ENCODE measurements around the gene MARCHF4.

Gene MARCHF4

GRCh38 chr2:216350214-216350791, 22.0 kb downstream of the MARCHF4 start:
- DNase-seq, result peak; percentile 83

- DNase-seq, result no peak
These were observed 22.9 kb downstream of the MARCHF4 start for GRCh38 chr2:216349366-216349765.

GRCh38 chr2:216348756-216349308, 23.5 kb downstream of the MARCHF4 start:
- peak; percentile 77 for DNase-seq

- DNase-seq, result no peak
These were observed 25.5 kb downstream of the MARCHF4 start for GRCh38 chr2:216346781-216347180.

GRCh38 chr2:216345846-216346245, 26.4 kb downstream of the MARCHF4 start:
- peak; percentile 91 for DNase-seq

- DNase-seq, result peak; percentile 51
These were observed 27.4 kb downstream of the MARCHF4 start for GRCh38 chr2:216344950-216345300.

GRCh38 chr2:216344206-216344949, 27.9 kb downstream of the MARCHF4 start:
- DNase-seq, result peak; percentile 56

- peak; percentile 80 for DNase-seq
These were observed 28.9 kb downstream of the MARCHF4 start for GRCh38 chr2:216343221-216343980.

- DNase-seq, result no peak
These were observed 31.2 kb downstream of the MARCHF4 start for GRCh38 chr2:216341121-216341520.

GRCh38 chr2:216340280-216340631, 32.0 kb downstream of the MARCHF4 start:
- no peak for DNase-seq

GRCh38 chr2:216339456-216340279, 32.6 kb downstream of the MARCHF4 start:
- DNase-seq, result peak; percentile 91

- peak; percentile 48 for DNase-seq
These were observed 37.0 kb downstream of the MARCHF4 start for GRCh38 chr2:216335252-216335651.

GRCh38 chr2:216328347-216328746, 43.9 kb downstream of the MARCHF4 start:
- no peak for DNase-seq

- DNase-seq, result no peak
These were observed 44.8 kb downstream of the MARCHF4 start for GRCh38 chr2:216327447-216327935.
